ENCODE measurements around the gene RARRES2. TPM values are rescaled to one million over a fixed set of nuclear protein-coding genes. Genes with fewer than 3 reads are reported as not detected.

The RARRES2 gene
- total RNA-seq, 1 experiment from 2014 or later: 60.9 TPM

- no peak overlapping the region for H2BK12ac ChIP-seq (ENCODE audit: insufficient read length, low read depth, low read length)
Observed at GRCh38 chr7:150334108-150334507, 7.3 kb downstream of the RARRES2 start.

More at GRCh38 chr7:150334108-150334507, 7.3 kb downstream of the RARRES2 start:
- no peak overlapping the region for H3K4ac ChIP-seq (ENCODE audit: low read depth, low read length)
- no peaks in the 10 kb centered on the region for H3K79me2 ChIP-seq (ENCODE audit: insufficient read depth, low read length)
- no peak overlapping the region for H3K18ac ChIP-seq (ENCODE audit: insufficient read length, low read depth, low read length)
- H2BK15ac ChIP-seq (ENCODE audit: low read depth, low read length): no peak overlapping the region
- Mint-ChIP-seq H3K27ac (peak overlapping the region in 1 of 3 experiments; percentile 72; a peak in 2 of 7 replicates), H3K9me3 (no peaks in the 10 kb centered on the region; a peak in 1 of 5 replicates), H3K36me3 (ENCODE audit: insufficient read depth in 1 of 3, low read depth in 3 of 3) (peaks cover 27 to 32% (median 29%) of the 10 kb centered on the region in 3 experiments), H3K27me3 (ENCODE audit: low read depth) (peaks cover 40% of the 10 kb centered on the region), H3K4me3 (no peak overlapping the region), H3K4me1 (peaks cover 55 to 63% of the 10 kb centered on the region in 2 experiments)
- no peaks in the 10 kb centered on the region for H4K20me1 ChIP-seq (ENCODE audit: control insufficient read depth, insufficient read depth, insufficient read length)
- no CpG with 5 or more reads among the region's 8 CpGs for WGBS (ENCODE audit: extremely low coverage, insufficient read length, low lambda C conversion rate)
- H2BK120ac ChIP-seq (ENCODE audit: low read depth, low read length, poor library complexity, severe bottlenecking): no peak overlapping the region
- H3K23me2 ChIP-seq (ENCODE audit: insufficient read length, low read depth, low read length, poor library complexity, severe bottlenecking): no peaks in the 10 kb centered on the region
- H3K23ac ChIP-seq (ENCODE audit: insufficient read length, low read depth, low read length): no peak overlapping the region
- H4K8ac ChIP-seq (replicated peaks; ENCODE audit: insufficient read length, low read depth, low read length): no peak overlapping the region
- no peak overlapping the region for H2AK5ac ChIP-seq (ENCODE audit: insufficient read length, low read length)
- no peaks in the 10 kb centered on the region for H3K27me3 ChIP-seq (ENCODE audit: insufficient read depth, low read length)
- H2AFZ ChIP-seq (ENCODE audit: low read length): no peak overlapping the region
- H4K91ac ChIP-seq (ENCODE audit: insufficient read length, low read depth, low read length): no peak overlapping the region
- no peak overlapping the region for H3T11ph ChIP-seq (ENCODE audit: low read length)
- no peak overlapping the region for H3K27ac ChIP-seq (ENCODE audit: insufficient read length, low read depth, low read length)
- no peak overlapping the region for H4K5ac ChIP-seq (ENCODE audit: insufficient read length, low read depth, low read length)
- no peaks in the 10 kb centered on the region for H3K9me3 ChIP-seq (ENCODE audit: control insufficient read depth, low read depth, low read length)
- no peak overlapping the region for H3K14ac ChIP-seq (ENCODE audit: insufficient read depth, low read length)
- no peak for TF ChIP-seq CTCF (conservative IDR thresholded peaks at IDR 0.05)
- H3K56ac ChIP-seq (ENCODE audit: insufficient read length, low read depth, low read length): no peak overlapping the region
- no peaks in the 10 kb centered on the region for H3K79me1 ChIP-seq (ENCODE audit: insufficient read depth, low read depth, low read length, poor library complexity, severe bottlenecking)
- DNase-seq: no peak
- no peak overlapping the region for H3K4me2 ChIP-seq (ENCODE audit: insufficient read depth, insufficient read length, low read length)
- no peak overlapping the region for H2BK5ac ChIP-seq (ENCODE audit: insufficient read length, low read length)
- H2BK20ac ChIP-seq (ENCODE audit: low read depth, low read length, poor library complexity, severe bottlenecking): no peak overlapping the region
- peaks cover 9% of the 10 kb centered on the region; the same call in 1 of the 2 replicates for H3K4me1 ChIP-seq (ENCODE audit: insufficient read depth, low read length)
- no peak overlapping the region for H3K9ac ChIP-seq (ENCODE audit: extremely low read depth, insufficient read length, low read length)
